Hepatocyte (in vitro differentiated cells): Measurements from ENCODE around the gene HSDL1. TPM values are rescaled to one million over a fixed set of nuclear protein-coding genes. Genes with fewer than 3 reads are reported as not detected.

Experiments
- DNase-seq: peaks from one replicate; pipeline ENCODE4 v3.0.0-alpha.2; 2016; ENCODE audit warnings: low spot score
- H2AFZ ChIP-seq: fragments of 200-600 bp; sonication (generic); 2 replicates; pipeline ENCODE4 v1.6.0; 2016; ENCODE audit warnings: antibody characterized with exemption, mild to moderate bottlenecking
- H3K27ac ChIP-seq: fragments of 200-600 bp; sonication (generic); 2 replicates; pipeline ENCODE4 v1.5.1; 2016; ENCODE audit warnings: mild to moderate bottlenecking
- H3K27me3 ChIP-seq: fragments of 200-600 bp; sonication (generic); 2 replicates; pipeline ENCODE4 v1.6.1; 2016
- H3K36me3 ChIP-seq: fragments of 200-600 bp; sonication (generic); replicated peaks from 2 replicates; pipeline ENCODE4 v1.5.1; 2016; ENCODE audit warnings: low read depth; ENCODE audit not compliant: insufficient read depth
- H3K4me1 ChIP-seq: fragments of 200-600 bp; sonication (generic); 2 replicates; pipeline ENCODE4 v1.5.1; 2016; ENCODE audit warnings: mild to moderate bottlenecking, moderate library complexity; ENCODE audit not compliant: insufficient read depth
- H3K4me2 ChIP-seq: fragments of 200-600 bp; sonication (generic); 2 replicates; pipeline ENCODE4 v1.6.0; 2016
- H3K4me3 ChIP-seq: fragments of 200-600 bp; sonication (generic); 2 replicates; pipeline ENCODE4 v1.5.1; 2016; ENCODE audit warnings: mild to moderate bottlenecking
- H3K79me2 ChIP-seq: fragments of 200-600 bp; sonication (generic); 2 replicates; pipeline ENCODE4 v1.6.0; 2017; ENCODE audit warnings: mild to moderate bottlenecking
- H3K9me2 ChIP-seq: fragments of 200-600 bp; sonication (generic); replicated peaks from 2 replicates; pipeline ENCODE4 v1.6.0; 2017; ENCODE audit warnings: mild to moderate bottlenecking; ENCODE audit not compliant: insufficient read depth
- H3K9me3 ChIP-seq: fragments of 200-600 bp; sonication (generic); 2 replicates; pipeline ENCODE4 v1.5.1; 2016; ENCODE audit warnings: low read depth, mild to moderate bottlenecking
- H4K20me1 ChIP-seq: fragments of 200-600 bp; sonication (generic); 2 replicates; pipeline ENCODE4 v1.6.0; 2016; ENCODE audit warnings: mild to moderate bottlenecking; ENCODE audit not compliant: insufficient read depth, poor library complexity, severe bottlenecking
- EZH2 ChIP-seq: fragments of 200-600 bp; sonication (generic); IDR thresholded peaks from 2 replicates; pipeline ENCODE4 v1.6.1; 2016; ENCODE audit warnings: antibody characterized with exemption, mild to moderate bottlenecking, borderline replicate concordance
- EZH2phosphoT487 ChIP-seq: fragments of 200-600 bp; sonication (generic); IDR thresholded peaks from one replicate; pipeline ENCODE4 v1.6.1; 2018; ENCODE audit warnings: antibody characterized with exemption, mild to moderate bottlenecking, low read depth, moderate library complexity; ENCODE audit not compliant: unreplicated experiment, severe bottlenecking
- WGBS: methylation state at CpG from one replicate; pipeline ENCODE4 v1.1.6; 2016; ENCODE audit warnings: low lambda C conversion rate; ENCODE audit errors: missing lambda C conversion rate; 5-methylcytosine and 5-hydroxymethylcytosine counted together
- polyA plus RNA-seq: library from polyadenylated mRNA; unstranded; fragments of >200 nt; fragmentation: Nextera tagmentation; extraction: Ambion mirVana; gene quantifications from 2 replicates; pipeline ENCODE4 v1.2.1, GENCODE V29; 2016
- total RNA-seq: library from RNA; depleted of rRNA; stranded (reverse); fragments of >200 nt; gene quantifications from 2 replicates; pipeline ENCODE4 v1.2.3, GENCODE V29; 2014
- TF ChIP-seq, protein P1 (sequence below): fragments of 200-600 bp; sonication (generic); IDR thresholded peaks from 2 replicates; pipeline ENCODE4 v1.5.1; 2016; ENCODE audit warnings: antibody characterized with exemption, mild to moderate bottlenecking; ENCODE audit not compliant: poor library complexity

Gene HSDL1
- total and polyA plus RNA-seq, 2 experiments from 2014 or later: 14.3 to 24.9 TPM

DNA sequence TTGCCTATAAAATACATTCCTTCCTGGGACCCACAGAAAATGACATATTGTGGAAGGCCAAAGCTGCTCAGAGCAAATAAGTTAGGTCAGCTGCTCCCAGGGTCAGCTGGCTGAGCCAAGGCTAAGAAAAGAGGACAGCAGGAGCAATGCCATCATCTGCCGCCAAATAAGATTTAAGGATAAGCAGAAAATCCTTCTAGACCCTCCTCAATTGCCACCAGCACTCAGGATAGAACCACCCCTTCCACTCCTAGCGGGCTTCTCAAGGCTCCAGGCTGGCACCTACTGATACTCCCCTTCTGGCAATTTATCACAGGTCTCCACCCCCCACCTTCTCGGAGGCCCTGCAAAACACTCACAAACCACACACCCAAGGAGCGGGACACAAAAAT is 51.1 kb downstream of the HSDL1 start:
- Histone ChIP-seq H3K79me2 (peaks cover 24% of the 10 kb centered on the region), H3K9me3 (no peaks in the 10 kb centered on the region), H3K4me1 (peaks cover 6% of the 10 kb centered on the region), H3K27ac (no peak overlapping the region), H3K4me3 (no peak overlapping the region), H4K20me1 (no peaks in the 10 kb centered on the region), H3K36me3 (no peaks in the 10 kb centered on the region), H3K9me2 (no peaks in the 10 kb centered on the region), H3K27me3 (no peaks in the 10 kb centered on the region), H3K4me2 (no peak overlapping the region), H2AFZ (no peak overlapping the region)
- DNase-seq: no peak
- no peak for TF ChIP-seq EZH2phosphoT487
- TF ChIP-seq EZH2: no peak
- TF ChIP-seq, protein P1, sequence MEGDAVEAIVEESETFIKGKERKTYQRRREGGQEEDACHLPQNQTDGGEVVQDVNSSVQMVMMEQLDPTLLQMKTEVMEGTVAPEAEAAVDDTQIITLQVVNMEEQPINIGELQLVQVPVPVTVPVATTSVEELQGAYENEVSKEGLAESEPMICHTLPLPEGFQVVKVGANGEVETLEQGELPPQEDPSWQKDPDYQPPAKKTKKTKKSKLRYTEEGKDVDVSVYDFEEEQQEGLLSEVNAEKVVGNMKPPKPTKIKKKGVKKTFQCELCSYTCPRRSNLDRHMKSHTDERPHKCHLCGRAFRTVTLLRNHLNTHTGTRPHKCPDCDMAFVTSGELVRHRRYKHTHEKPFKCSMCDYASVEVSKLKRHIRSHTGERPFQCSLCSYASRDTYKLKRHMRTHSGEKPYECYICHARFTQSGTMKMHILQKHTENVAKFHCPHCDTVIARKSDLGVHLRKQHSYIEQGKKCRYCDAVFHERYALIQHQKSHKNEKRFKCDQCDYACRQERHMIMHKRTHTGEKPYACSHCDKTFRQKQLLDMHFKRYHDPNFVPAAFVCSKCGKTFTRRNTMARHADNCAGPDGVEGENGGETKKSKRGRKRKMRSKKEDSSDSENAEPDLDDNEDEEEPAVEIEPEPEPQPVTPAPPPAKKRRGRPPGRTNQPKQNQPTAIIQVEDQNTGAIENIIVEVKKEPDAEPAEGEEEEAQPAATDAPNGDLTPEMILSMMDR: no peak
- 94% methylated on average over 4 of the region's 4 CpGs for WGBS

DNA sequence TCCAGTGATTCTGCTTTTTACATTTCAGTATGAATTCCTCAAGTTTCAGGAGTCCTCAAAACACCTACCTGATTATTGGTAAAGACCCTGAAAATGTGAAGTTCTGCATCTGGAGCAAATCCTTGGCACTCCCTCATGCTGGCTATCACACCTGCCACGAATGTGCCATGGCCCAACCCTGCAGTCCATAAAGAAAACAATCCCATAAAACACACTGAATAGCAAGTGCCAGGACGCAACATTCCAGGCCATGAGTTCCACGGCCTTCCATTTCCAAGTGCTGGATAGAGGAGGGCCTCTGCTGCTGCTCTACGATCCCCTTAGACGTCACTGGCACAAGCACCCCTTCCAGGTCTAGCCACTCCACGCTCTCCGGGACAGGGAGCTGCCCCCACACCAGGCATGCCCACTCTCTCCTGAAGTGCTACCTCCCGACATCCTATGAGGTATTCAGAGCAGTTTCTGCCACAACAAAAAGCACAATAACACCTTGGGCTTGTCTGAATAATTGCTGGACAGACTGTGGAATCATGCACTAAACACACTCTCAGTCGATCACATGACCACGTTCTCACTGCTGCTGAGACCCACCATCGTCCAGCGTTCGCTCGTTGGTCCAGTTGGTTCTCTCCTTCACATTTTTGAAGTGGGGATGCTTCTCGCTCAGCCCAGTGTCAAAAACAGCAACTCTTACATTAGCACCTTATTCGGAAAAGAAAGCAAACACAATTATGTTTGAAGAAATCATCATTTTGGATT is 51.7 kb downstream of the HSDL1 start:
- no peaks in the 10 kb centered on the region for H3K9me2 ChIP-seq
- no peaks in the 10 kb centered on the region for H3K9me3 ChIP-seq
- no peak overlapping the region for H2AFZ ChIP-seq
- peaks cover 18% of the 10 kb centered on the region for H3K79me2 ChIP-seq
- no peak overlapping the region for H3K27ac ChIP-seq
- no peak for DNase-seq
- H3K36me3 ChIP-seq: no peaks in the 10 kb centered on the region
- TF ChIP-seq EZH2 (no peak), EZH2phosphoT487 (no peak)
- TF ChIP-seq, protein P1: no peak
- 91% methylated on average over 16 of the region's 16 CpGs for WGBS
- no peak overlapping the region for H3K4me3 ChIP-seq
- peaks cover 6% of the 10 kb centered on the region for H3K4me1 ChIP-seq
- no peaks in the 10 kb centered on the region for H3K27me3 ChIP-seq
- H4K20me1 ChIP-seq: no peaks in the 10 kb centered on the region
- no peak overlapping the region for H3K4me2 ChIP-seq

DNA sequence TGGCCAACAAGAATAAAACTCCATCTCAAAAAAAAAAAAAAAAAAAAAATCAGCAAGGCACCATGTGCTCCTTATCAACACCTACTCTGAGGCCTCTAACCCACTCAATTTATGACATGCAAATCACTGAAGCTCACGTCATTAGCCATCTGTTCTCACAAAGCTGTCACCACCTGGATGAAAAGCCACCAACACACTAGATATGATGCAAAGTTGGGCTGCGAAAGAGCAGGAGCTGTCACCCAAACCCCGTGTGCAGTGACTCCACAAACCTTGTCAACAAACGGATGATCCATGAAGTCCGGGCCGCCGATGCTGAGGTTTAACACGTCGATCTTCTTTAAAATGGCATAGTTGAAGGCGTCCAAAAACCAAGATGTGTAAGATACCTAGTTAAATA is 53.5 kb downstream of the HSDL1 start:
- TF ChIP-seq, protein P1: no peak
- TF ChIP-seq EZH2: no peak
- no peak for TF ChIP-seq EZH2phosphoT487
- H3K36me3 ChIP-seq: no peaks in the 10 kb centered on the region

DNA sequence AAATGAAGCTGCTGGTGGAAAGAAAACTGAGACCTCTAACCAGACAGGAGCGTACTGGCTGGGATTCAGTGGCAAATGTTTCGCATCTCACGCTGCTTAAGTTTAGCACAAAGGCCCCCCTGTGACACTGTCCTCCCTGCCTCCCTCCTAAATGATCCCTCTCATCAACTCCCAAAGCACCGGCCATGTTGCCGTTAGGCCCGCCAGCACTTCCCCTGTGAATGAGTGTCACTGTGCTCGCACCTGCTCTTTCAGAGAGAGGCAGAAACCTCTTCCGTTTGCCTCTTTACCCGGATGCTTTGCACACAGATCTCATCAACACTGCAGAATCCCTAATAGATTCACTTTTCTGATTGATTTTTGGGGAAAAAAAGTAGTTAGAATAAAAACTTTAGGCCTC is 54.8 kb downstream of the HSDL1 start:
- H4K20me1 ChIP-seq: no peaks in the 10 kb centered on the region
- DNase-seq: no peak
- no peaks in the 10 kb centered on the region for H3K27me3 ChIP-seq
- no peaks in the 10 kb centered on the region for H3K9me2 ChIP-seq
- H3K36me3 ChIP-seq: no peaks in the 10 kb centered on the region
- H3K9me3 ChIP-seq: no peaks in the 10 kb centered on the region
- no peak overlapping the region for H3K27ac ChIP-seq
- no peaks in the 10 kb centered on the region for H3K4me1 ChIP-seq
- H3K4me2 ChIP-seq: no peak overlapping the region
- no peak overlapping the region for H2AFZ ChIP-seq
- 96% methylated on average over 9 of the region's 9 CpGs for WGBS
- no peak overlapping the region for H3K4me3 ChIP-seq
- no peak for TF ChIP-seq EZH2
- TF ChIP-seq, protein P1: no peak
- no peak for TF ChIP-seq EZH2phosphoT487
- H3K79me2 ChIP-seq: peaks cover 9% of the 10 kb centered on the region

More for the DNA sequence above, 53.5 kb downstream of the HSDL1 start:
- Histone ChIP-seq H3K9me2 (no peaks in the 10 kb centered on the region), H3K4me1 (peaks cover 6% of the 10 kb centered on the region), H3K79me2 (peaks cover 12% of the 10 kb centered on the region), H3K9me3 (no peaks in the 10 kb centered on the region), H2AFZ (no peak overlapping the region), H3K27ac (no peak overlapping the region), H4K20me1 (no peaks in the 10 kb centered on the region), H3K4me2 (no peak overlapping the region), H3K27me3 (no peaks in the 10 kb centered on the region), H3K4me3 (no peak overlapping the region)
- WGBS: 96% methylated on average over 10 of the region's 10 CpGs
- no peak for DNase-seq
